OCI-LY1 (cell line): ENCODE results near the gene LRMDA.

Source experiments
- CTCF ChIP-seq: fragments of 200-600 bp; sonication (generic), shearing (Covaris generic); IDR thresholded peaks from 2 replicates; pipeline ENCODE4 v1.5.1; 2017; ENCODE audit warnings: mild to moderate bottlenecking, antibody characterized with exemption, low read length, moderate library complexity, mixed read lengths
- EZH2 ChIP-seq: fragments of 200-600 bp; sonication (generic), shearing (Covaris generic); IDR thresholded peaks from 2 replicates; pipeline ENCODE4 v1.8.0; 2017; ENCODE audit warnings: borderline replicate concordance, mixed run types, mild to moderate bottlenecking, antibody characterized with exemption, low read length, moderate library complexity, mixed read lengths

DNA sequence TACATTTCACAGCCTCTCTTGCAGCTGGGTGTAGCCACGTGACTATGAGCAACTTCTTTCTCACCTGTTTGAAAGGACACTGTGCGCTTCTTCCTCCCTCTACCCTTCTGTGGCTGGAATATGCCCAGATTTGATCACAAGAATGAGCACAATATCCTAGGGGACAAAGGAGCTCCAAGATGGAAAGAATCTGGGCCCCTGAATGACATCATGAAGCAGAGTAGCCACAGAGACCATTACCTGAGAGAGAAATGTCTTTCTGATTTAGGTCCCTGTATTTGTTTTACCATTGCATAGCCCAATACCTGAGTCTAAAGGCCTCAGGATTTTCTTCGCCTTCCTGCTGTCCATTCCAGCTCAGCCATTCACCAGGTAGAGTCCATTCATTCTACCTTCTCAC, 45.3 kb upstream of the LRMDA start:
- TF ChIP-seq EZH2, result no peak
- no peak for TF ChIP-seq CTCF
